A549 (cell line): Measurements from ENCODE around the gene WEE2. TPM values are rescaled to one million over a fixed set of nuclear protein-coding genes. Genes with fewer than 3 reads are reported as not detected.

Source experiments
- ATAC-seq, 2 experiments: fragments of 200-7000 bp in 1 of 2; fragments of >200 bp in 1 of 2; cut with Nextera tagmentation in 1 of 2; cut with Tn5 transposase in 1 of 2; 3 replicates each; pipeline versions ENCODE4 v1.8.0 to v1.9.1; 2018 to 2020; ENCODE audit warnings: mild to moderate bottlenecking in 1 of 2, moderate library complexity in 1 of 2
- CTCF ChIA-PET: fragments of 300-600 bp; sonication (Branson Sonifier 250); formaldehyde crosslinking; extraction: SDS; loops from one replicate; lab custom pipeline; 2021; ENCODE audit warnings: antibody characterized with exemption, inconsistent platforms; lab: Yijun Ruan, JAX
- POLR2A ChIA-PET: fragments of 350-600 bp; formaldehyde crosslinking; extraction: SDS; loops from one replicate; lab custom pipeline; 2021; ENCODE audit warnings: antibody characterized with exemption, inconsistent platforms; lab: Yijun Ruan, JAX
- DNase-seq, 2 experiments: peaks; one replicate each; pipeline versions ENCODE4 v3.0.0 to v3.0.0-alpha.2; 2011 to 2016; ENCODE audit warnings: low read depth in 1 of 2, low spot score in 1 of 2
- FAIRE-seq: peaks from 2 replicates; lab custom pipeline; 2011; peaks lifted over from hg19 to GRCh38; lab: Jason Lieb, UNC
- H3K27ac ChIP-seq, 2 experiments: fragments of >200 bp; sonication (Bioruptor Twin); formaldehyde crosslinking; 3 replicates each; pipeline ENCODE4 v1.5.1; 2016 to 2017
- H3K4me1 ChIP-seq: fragments of >200 bp; sonication (Bioruptor Twin); formaldehyde crosslinking; 3 replicates; pipeline ENCODE4 v1.6.1; 2016
- H3K4me2 ChIP-seq: fragments of >200 bp; sonication (Bioruptor Twin); formaldehyde crosslinking; 3 replicates; pipeline ENCODE4 v1.6.1; 2016
- H3K4me3 ChIP-seq: fragments of >200 bp; sonication (Bioruptor Twin); formaldehyde crosslinking; 3 replicates; pipeline ENCODE4 v1.5.1; 2016
- H3K9me3 ChIP-seq: fragments of >200 bp; sonication (Bioruptor Twin); formaldehyde crosslinking; 3 replicates; pipeline ENCODE4 v1.6.1; 2016
- ATOH8 ChIP-seq: fragments of 250-450 bp; sonication (Bioruptor Pico); IDR thresholded peaks from 2 replicates; pipeline ENCODE4 v1.5.0; 2020; ENCODE audit warnings: low read depth, mild to moderate bottlenecking, moderate library complexity
- BCL3 ChIP-seq: fragments of >200 bp; sonication (Bioruptor Twin); formaldehyde crosslinking; IDR thresholded peaks from 3 replicates; pipeline ENCODE4 v1.6.1; 2016
- BHLHE40 ChIP-seq: IDR thresholded peaks from 2 replicates; pipeline ENCODE4 v1.6.1; 2012; ENCODE audit warnings: low read depth, low read length, inconsistent platforms
- CBX2 ChIP-seq: fragments of 200-600 bp; sonication (generic); IDR thresholded peaks from 2 replicates; pipeline ENCODE4 v1.6.1; 2016; ENCODE audit warnings: low read depth, mild to moderate bottlenecking, borderline replicate concordance
- CEBPB ChIP-seq, 2 experiments: fragments of >200 bp in 1 of 2; sonication (Bioruptor Twin) in 1 of 2; formaldehyde crosslinking in 1 of 2; IDR thresholded peaks; 2 replicates each; pipeline ENCODE4 v1.6.1; 2012 to 2016
- CHD2 ChIP-seq: fragments of 150-350 bp; IDR thresholded peaks from 2 replicates; pipeline ENCODE4 v1.6.1; 2014; ENCODE audit warnings: low read length; ENCODE audit not compliant: partially characterized antibody
- CTCF ChIP-seq: fragments of >200 bp; sonication (Bioruptor Twin); formaldehyde crosslinking; IDR thresholded peaks from 3 replicates; pipeline ENCODE4 v1.5.1; 2016
- EHMT2 ChIP-seq: fragments of 200-600 bp; sonication (generic); IDR thresholded peaks from 2 replicates; pipeline ENCODE4 v1.6.1; 2016; ENCODE audit warnings: antibody characterized with exemption, low read depth, mild to moderate bottlenecking, moderate library complexity
- ESRRA ChIP-seq: fragments of 150-350 bp; IDR thresholded peaks from 2 replicates; pipeline ENCODE4 v1.6.1; 2014; ENCODE audit warnings: mild to moderate bottlenecking, low read length, borderline replicate concordance
- FOSB ChIP-seq: fragments of 250-450 bp; sonication (Bioruptor Pico); IDR thresholded peaks from 2 replicates; pipeline ENCODE4 v1.5.0; 2020; ENCODE audit warnings: mild to moderate bottlenecking, moderate library complexity
- GATA3 ChIP-seq: IDR thresholded peaks from 2 replicates; pipeline ENCODE4 v1.6.1; 2012; ENCODE audit warnings: borderline replicate concordance
- HOXA7 ChIP-seq: fragments of 250-450 bp; sonication (Bioruptor Pico); IDR thresholded peaks from 2 replicates; pipeline ENCODE4 v1.5.0; 2020; ENCODE audit warnings: mild to moderate bottlenecking, moderate library complexity
- HOXB13 ChIP-seq: fragments of 250-450 bp; sonication (Bioruptor Pico); IDR thresholded peaks from 2 replicates; pipeline ENCODE4 v1.5.0; 2020; ENCODE audit warnings: low read depth, mild to moderate bottlenecking, moderate library complexity
- NFE2L2 ChIP-seq: fragments of 150-350 bp; conservative IDR thresholded peaks from 2 replicates; pipeline ENCODE4 v1.6.1; 2014; ENCODE audit warnings: low read length
- PBX3 ChIP-seq: IDR thresholded peaks from 2 replicates; pipeline ENCODE4 v1.6.1; 2012
- POLR2AphosphoS2 ChIP-seq: conservative IDR thresholded peaks from 2 replicates; pipeline ENCODE4 v1.6.1; 2012; ENCODE audit warnings: low read length, improper control_type of control experiment, inconsistent platforms
- RARB ChIP-seq: fragments of 250-450 bp; sonication (Bioruptor Pico); IDR thresholded peaks from 2 replicates; pipeline ENCODE4 v1.8.0; 2021; ENCODE audit warnings: mild to moderate bottlenecking, moderate library complexity
- RFX5 ChIP-seq: fragments of 450-650 bp; IDR thresholded peaks from 2 replicates; pipeline ENCODE4 v1.7.1; 2014; ENCODE audit warnings: antibody characterized with exemption, mild to moderate bottlenecking, moderate library complexity
- SREBF2 ChIP-seq: fragments of 450-650 bp; IDR thresholded peaks from 2 replicates; pipeline ENCODE4 v1.6.1; 2014; ENCODE audit warnings: mild to moderate bottlenecking, moderate library complexity
- TFCP2L1 ChIP-seq: fragments of 250-450 bp; sonication (Bioruptor Pico); IDR thresholded peaks from 2 replicates; pipeline ENCODE4 v1.5.0; 2021; ENCODE audit warnings: mild to moderate bottlenecking
- ZC3H11A ChIP-seq: fragments of 450-650 bp; IDR thresholded peaks from 2 replicates; pipeline ENCODE4 v1.6.1; 2014; ENCODE audit warnings: antibody characterized with exemption, mild to moderate bottlenecking
- ZNF302 ChIP-seq: fragments of 250-450 bp; sonication (Bioruptor Pico); IDR thresholded peaks from 2 replicates; pipeline ENCODE4 v1.9.0; 2021; ENCODE audit warnings: inconsistent platforms, mild to moderate bottlenecking, moderate library complexity
- WGBS: methylation state at CpG from one replicate; pipeline ENCODE4 v1.1.6; 2017; ENCODE audit errors: missing lambda C conversion rate; 5-methylcytosine and 5-hydroxymethylcytosine counted together
- polyA plus RNA-seq, 4 experiments: library from polyadenylated mRNA; depleted of rRNA in 3 of 4; stranded (reverse); fragments of >200 nt; fragmentation: RNase III in 1 of 4; extraction: RNeasy Plus Mini Kit Qiagen cat#74134 plus additional on column Dnase treatment in 1 of 4; gene quantifications; 2 replicates in 3 of 4; 3 replicates in 1 of 4; pipeline ENCODE4 v1.2.3, GENCODE V29; 2011 to 2017

The WEE2 gene
- polyA plus RNA-seq, 2 of the 4 experiments (the other 2 are of a cell fraction) = not detected

- no peak for TF ChIP-seq CTCF
Measured at GRCh38 chr7:141679014-141679413, 29.1 kb upstream of the WEE2 start (continued).

- WGBS = 95% methylated on average over 25 of the region's 27 CpGs
- Histone ChIP-seq H3K4me1 (no peaks in the 10 kb centered on the region), H3K9me3 (no peaks in the 10 kb centered on the region), H3K4me3 (no peak overlapping the region), H3K4me2 (no peak overlapping the region)
- ATAC-seq (no peak), DNase-seq (no peak), FAIRE-seq (no peak)
- POLR2A ChIA-PET = no interaction called here
- no peak for TF ChIP-seq ATOH8
- TF ChIP-seq EHMT2 = no peak
- TF ChIP-seq NFE2L2 = no peak
- TF ChIP-seq PBX3 = no peak
- TF ChIP-seq FOSB (CRISPR knock-in tag) = no peak
- TF ChIP-seq CEBPB (IDR thresholded peaks at IDR 0.05) = no peak
- no peak for TF ChIP-seq ZC3H11A
- TF ChIP-seq CBX2 = no peak
- no peak for TF ChIP-seq POLR2AphosphoS2
- TF ChIP-seq ESRRA = no peak
- TF ChIP-seq GATA3 = no peak
- no peak for TF ChIP-seq BCL3
- TF ChIP-seq HOXA7 (CRISPR knock-in tag) = no peak
- no peak for TF ChIP-seq ZNF302 (CRISPR knock-in tag)
- TF ChIP-seq CHD2 = no peak
- TF ChIP-seq, all 56 proteins: peak for 0
- CTCF ChIA-PET = interaction anchor here (1.0 to 1.6 kb wide), 5 partner anchors 12 to 53 kb away, joined by 3 to 4 read pairs (median 3); partner anchors contain the start of genes DENND11 and SSBP1
- no peak overlapping the region for H3K27ac ChIP-seq
Measured at GRCh38 chr7:141685285-141686023, 22.7 kb upstream of the WEE2 start.

- POLR2A ChIA-PET = no interaction called here
- no peak for FAIRE-seq
Measured at GRCh38 chr7:141686074-141686473, 22.1 kb upstream of the WEE2 start.

More at GRCh38 chr7:141686074-141686473, 22.1 kb upstream of the WEE2 start:
- CTCF ChIA-PET = interaction anchor here (1.0 to 1.6 kb wide), 4 partner anchors 13 to 52 kb away, joined by 3 to 4 read pairs (median 3); partner anchors contain the start of genes DENND11 and SSBP1
- DNase-seq (no peak), ATAC-seq (no peak)
- no peak overlapping the region for H3K4me2 ChIP-seq
- no peaks in the 10 kb centered on the region for H3K4me1 ChIP-seq
- WGBS = 85% methylated on average over 3 of the region's 3 CpGs
- no peak for TF ChIP-seq HOXA7 (CRISPR knock-in tag)
- no peak for TF ChIP-seq ZC3H11A
- TF ChIP-seq RARB (CRISPR knock-in tag) = no peak
- no peak for TF ChIP-seq RFX5
- no peak for TF ChIP-seq CHD2
- no peak for TF ChIP-seq SREBF2
- no peak for TF ChIP-seq TFCP2L1 (CRISPR knock-in tag)
- TF ChIP-seq FOSB (CRISPR knock-in tag) = no peak
- no peak for TF ChIP-seq HOXB13 (CRISPR knock-in tag)
- TF ChIP-seq BHLHE40 = no peak
- H3K27ac ChIP-seq = no peak overlapping the region
- no peaks in the 10 kb centered on the region for H3K9me3 ChIP-seq
- H3K4me3 ChIP-seq = no peak overlapping the region
